Transverse colon (tissue), 4 donors: Measurements from ENCODE around the gene LRRC61.

ENCODE experiments used
- CTCF ChIP-seq, 5 experiments: fragments of 200-600 bp in 3 of 5; fragments of 450-650 bp in 2 of 5; sonication (generic) in 3 of 5; IDR thresholded peaks; 1 replicate in 2 of 5; 2 replicates in 3 of 5; pipeline ENCODE4 v1.5.1; 2016 to 2017; ENCODE audit warnings: antibody characterized with exemption in 5 of 5, inconsistent platforms in 3 of 5, mild to moderate bottlenecking in 2 of 5, moderate library complexity in 1 of 5
- EP300 ChIP-seq: sonication (generic); formaldehyde crosslinking; IDR thresholded peaks from one replicate; pipeline ENCODE4 v1.6.1; 2017; ENCODE audit warnings: antibody characterized with exemption, low read depth
- POLR2AphosphoS5 ChIP-seq, 3 donors: sonication (generic); formaldehyde crosslinking; IDR thresholded peaks; one replicate each; pipeline ENCODE4 v1.6.1; 2016; ENCODE audit warnings: antibody characterized with exemption in 3 of 3

- no peak for TF ChIP-seq CTCF (IDR thresholded peaks at IDR 0.05)
- TF ChIP-seq EP300 = no peak
- TF ChIP-seq POLR2AphosphoS5 (IDR thresholded peaks at IDR 0.05) = no peak
Observed at GRCh38 chr7:150342121-150342408, 18.9 kb downstream of the LRRC61 start.
